GM23338 (cell line): ENCODE data around the gene FAM174A. TPM values are rescaled to one million over a fixed set of nuclear protein-coding genes. Genes with fewer than 3 reads are reported as not detected.

Experiments used
- ATAC-seq: fragments of 200-7000 bp; cut with Tn5 transposase; 3 replicates; pipeline ENCODE4 v1.9.1; 2020
- DNase-seq: peaks from one replicate; pipeline ENCODE4 v3.0.0-alpha.2; 2015; ENCODE audit warnings: low spot score
- H2AFZ ChIP-seq: fragments of 200-600 bp; sonication (generic); 2 replicates; pipeline ENCODE4 v1.8.0; 2016; ENCODE audit warnings: antibody characterized with exemption, mild to moderate bottlenecking, moderate library complexity
- H3F3A ChIP-seq: fragments of 200-600 bp; sonication (generic); replicated peaks from 2 replicates; pipeline ENCODE4 v1.8.0; 2017; ENCODE audit warnings: antibody characterized with exemption, mixed run types, low read depth
- H3K27ac ChIP-seq: fragments of 200-600 bp; sonication (generic); 2 replicates; pipeline ENCODE4 v1.6.1; 2016; ENCODE audit warnings: low read depth
- H3K27me3 ChIP-seq: fragments of 200-600 bp; sonication (generic); 2 replicates; pipeline ENCODE4 v1.8.0; 2016; ENCODE audit warnings: mild to moderate bottlenecking, mixed run types, moderate library complexity; ENCODE audit not compliant: insufficient read depth
- H3K36me3 ChIP-seq: fragments of 200-600 bp; sonication (generic); 2 replicates; pipeline ENCODE4 v1.8.0; 2016; ENCODE audit warnings: mild to moderate bottlenecking; ENCODE audit not compliant: insufficient read depth
- H3K4me1 ChIP-seq: fragments of 200-600 bp; sonication (generic); 2 replicates; pipeline ENCODE4 v1.8.0; 2016; ENCODE audit warnings: mild to moderate bottlenecking, moderate library complexity; ENCODE audit not compliant: insufficient read depth
- H3K4me2 ChIP-seq: fragments of 200-600 bp; sonication (generic); 2 replicates; pipeline ENCODE4 v1.7.1; 2017; ENCODE audit warnings: mixed run types
- H3K4me3 ChIP-seq: fragments of 200-600 bp; sonication (generic); 2 replicates; pipeline ENCODE4 v1.6.1; 2016; ENCODE audit warnings: mixed run types
- H3K79me2 ChIP-seq: fragments of 200-600 bp; sonication (generic); replicated peaks from 2 replicates; pipeline ENCODE4 v1.8.0; 2017; ENCODE audit warnings: mild to moderate bottlenecking; ENCODE audit not compliant: insufficient read depth
- H3K9me2 ChIP-seq: fragments of 200-600 bp; sonication (generic); 2 replicates; pipeline ENCODE4 v1.8.0; 2017; ENCODE audit not compliant: insufficient read depth
- H4K20me1 ChIP-seq: fragments of 200-600 bp; sonication (generic); replicated peaks from 2 replicates; pipeline ENCODE4 v1.8.0; 2017; ENCODE audit warnings: mild to moderate bottlenecking; ENCODE audit not compliant: insufficient read depth
- H3K27ac Mint-ChIP-seq: 2 replicates; pipeline ENCODE4 v1.8.0; 2020; ENCODE audit warnings: inconsistent platforms, mild to moderate bottlenecking, moderate library complexity, mixed read lengths
- H3K27me3 Mint-ChIP-seq: 3 replicates; pipeline ENCODE4 v1.8.0; 2022; ENCODE audit warnings: low read depth, mild to moderate bottlenecking, moderate library complexity, mixed read lengths, inconsistent platforms; ENCODE audit not compliant: insufficient read depth, poor library complexity
- H3K36me3 Mint-ChIP-seq: 3 replicates; pipeline ENCODE4 v1.8.0; 2021; ENCODE audit warnings: low read depth, mild to moderate bottlenecking, inconsistent platforms, moderate library complexity, mixed read lengths
- H3K4me1 Mint-ChIP-seq: 3 replicates; pipeline ENCODE4 v1.8.0; 2020; ENCODE audit warnings: mild to moderate bottlenecking, inconsistent platforms, mixed read lengths
- H3K4me3 Mint-ChIP-seq: 3 replicates; pipeline ENCODE4 v1.8.0; 2021; ENCODE audit warnings: moderate library complexity, mild to moderate bottlenecking, inconsistent platforms, mixed read lengths
- H3K9me3 Mint-ChIP-seq: 3 replicates; pipeline ENCODE4 v1.8.0; 2020; ENCODE audit warnings: moderate library complexity, mild to moderate bottlenecking, inconsistent platforms, mixed read lengths
- EZH2phosphoT487 ChIP-seq: fragments of 200-600 bp; sonication (generic); IDR thresholded peaks from one replicate; pipeline ENCODE4 v1.8.1; 2018; ENCODE audit warnings: antibody characterized with exemption; ENCODE audit not compliant: unreplicated experiment
- ZNF331 ChIP-seq: fragments of 250-450 bp; sonication (Bioruptor Pico); IDR thresholded peaks from 2 replicates; pipeline ENCODE4 v1.5.0; 2020; ENCODE audit warnings: low read depth, mild to moderate bottlenecking, moderate library complexity
- polyA plus RNA-seq: library from polyadenylated mRNA; unstranded; fragments of >200 nt; fragmentation: Nextera tagmentation; extraction: Ambion mirVana; gene quantifications from 2 replicates; pipeline ENCODE4 v1.2.1, GENCODE V29; 2016
- total RNA-seq: library from RNA; depleted of rRNA; stranded (reverse); fragments of >200 nt; shearing (Covaris generic); gene quantifications from 2 replicates; pipeline ENCODE4 v1.2.3, GENCODE V29; 2014
- TF ChIP-seq, protein P1 (sequence below): fragments of 250-450 bp; sonication (Bioruptor Pico); IDR thresholded peaks from 2 replicates; pipeline ENCODE4 v1.5.0; 2020; ENCODE audit warnings: mild to moderate bottlenecking, moderate library complexity
- TF ChIP-seq, protein P2 (sequence below), 2 experiments: fragments of 200-600 bp in 1 of 2; sonication (generic) in 1 of 2; conservative IDR thresholded peaks; 2 replicates each; pipeline versions ENCODE4 v1.5.1 to v1.6.1; 2016 to 2017; ENCODE audit warnings: antibody characterized with exemption in 2 of 2, low read depth in 2 of 2, mild to moderate bottlenecking in 2 of 2, moderate library complexity in 1 of 2
- TF ChIP-seq, protein P3 (sequence below): IDR thresholded peaks from 2 replicates; pipeline ENCODE4 v1.6.1; 2016; ENCODE audit warnings: antibody characterized with exemption

The FAM174A gene
- total and polyA plus RNA-seq, 2 experiments from 2014 or later: 5.6 to 9.5 TPM

DNA sequence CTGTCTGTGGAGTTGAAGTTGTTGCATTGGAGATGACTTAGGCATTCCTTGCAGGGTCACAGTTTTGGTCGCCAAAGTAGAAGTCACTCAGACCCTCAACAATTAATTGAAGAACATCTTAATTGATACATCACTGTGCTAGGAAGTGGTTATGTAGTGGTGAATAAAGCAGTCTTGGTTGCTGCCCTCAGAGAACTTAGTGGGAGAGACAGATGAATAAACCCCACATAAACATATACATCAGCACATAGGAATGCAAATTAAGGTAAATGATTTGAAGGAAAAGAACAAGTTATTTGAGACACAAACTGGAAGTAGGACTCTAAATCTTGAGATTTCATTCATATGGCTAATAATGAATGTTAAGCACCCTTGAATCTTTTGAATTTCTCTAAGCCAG is 25.7 kb downstream of the FAM174A start (continued):
- TF ChIP-seq, protein P1, sequence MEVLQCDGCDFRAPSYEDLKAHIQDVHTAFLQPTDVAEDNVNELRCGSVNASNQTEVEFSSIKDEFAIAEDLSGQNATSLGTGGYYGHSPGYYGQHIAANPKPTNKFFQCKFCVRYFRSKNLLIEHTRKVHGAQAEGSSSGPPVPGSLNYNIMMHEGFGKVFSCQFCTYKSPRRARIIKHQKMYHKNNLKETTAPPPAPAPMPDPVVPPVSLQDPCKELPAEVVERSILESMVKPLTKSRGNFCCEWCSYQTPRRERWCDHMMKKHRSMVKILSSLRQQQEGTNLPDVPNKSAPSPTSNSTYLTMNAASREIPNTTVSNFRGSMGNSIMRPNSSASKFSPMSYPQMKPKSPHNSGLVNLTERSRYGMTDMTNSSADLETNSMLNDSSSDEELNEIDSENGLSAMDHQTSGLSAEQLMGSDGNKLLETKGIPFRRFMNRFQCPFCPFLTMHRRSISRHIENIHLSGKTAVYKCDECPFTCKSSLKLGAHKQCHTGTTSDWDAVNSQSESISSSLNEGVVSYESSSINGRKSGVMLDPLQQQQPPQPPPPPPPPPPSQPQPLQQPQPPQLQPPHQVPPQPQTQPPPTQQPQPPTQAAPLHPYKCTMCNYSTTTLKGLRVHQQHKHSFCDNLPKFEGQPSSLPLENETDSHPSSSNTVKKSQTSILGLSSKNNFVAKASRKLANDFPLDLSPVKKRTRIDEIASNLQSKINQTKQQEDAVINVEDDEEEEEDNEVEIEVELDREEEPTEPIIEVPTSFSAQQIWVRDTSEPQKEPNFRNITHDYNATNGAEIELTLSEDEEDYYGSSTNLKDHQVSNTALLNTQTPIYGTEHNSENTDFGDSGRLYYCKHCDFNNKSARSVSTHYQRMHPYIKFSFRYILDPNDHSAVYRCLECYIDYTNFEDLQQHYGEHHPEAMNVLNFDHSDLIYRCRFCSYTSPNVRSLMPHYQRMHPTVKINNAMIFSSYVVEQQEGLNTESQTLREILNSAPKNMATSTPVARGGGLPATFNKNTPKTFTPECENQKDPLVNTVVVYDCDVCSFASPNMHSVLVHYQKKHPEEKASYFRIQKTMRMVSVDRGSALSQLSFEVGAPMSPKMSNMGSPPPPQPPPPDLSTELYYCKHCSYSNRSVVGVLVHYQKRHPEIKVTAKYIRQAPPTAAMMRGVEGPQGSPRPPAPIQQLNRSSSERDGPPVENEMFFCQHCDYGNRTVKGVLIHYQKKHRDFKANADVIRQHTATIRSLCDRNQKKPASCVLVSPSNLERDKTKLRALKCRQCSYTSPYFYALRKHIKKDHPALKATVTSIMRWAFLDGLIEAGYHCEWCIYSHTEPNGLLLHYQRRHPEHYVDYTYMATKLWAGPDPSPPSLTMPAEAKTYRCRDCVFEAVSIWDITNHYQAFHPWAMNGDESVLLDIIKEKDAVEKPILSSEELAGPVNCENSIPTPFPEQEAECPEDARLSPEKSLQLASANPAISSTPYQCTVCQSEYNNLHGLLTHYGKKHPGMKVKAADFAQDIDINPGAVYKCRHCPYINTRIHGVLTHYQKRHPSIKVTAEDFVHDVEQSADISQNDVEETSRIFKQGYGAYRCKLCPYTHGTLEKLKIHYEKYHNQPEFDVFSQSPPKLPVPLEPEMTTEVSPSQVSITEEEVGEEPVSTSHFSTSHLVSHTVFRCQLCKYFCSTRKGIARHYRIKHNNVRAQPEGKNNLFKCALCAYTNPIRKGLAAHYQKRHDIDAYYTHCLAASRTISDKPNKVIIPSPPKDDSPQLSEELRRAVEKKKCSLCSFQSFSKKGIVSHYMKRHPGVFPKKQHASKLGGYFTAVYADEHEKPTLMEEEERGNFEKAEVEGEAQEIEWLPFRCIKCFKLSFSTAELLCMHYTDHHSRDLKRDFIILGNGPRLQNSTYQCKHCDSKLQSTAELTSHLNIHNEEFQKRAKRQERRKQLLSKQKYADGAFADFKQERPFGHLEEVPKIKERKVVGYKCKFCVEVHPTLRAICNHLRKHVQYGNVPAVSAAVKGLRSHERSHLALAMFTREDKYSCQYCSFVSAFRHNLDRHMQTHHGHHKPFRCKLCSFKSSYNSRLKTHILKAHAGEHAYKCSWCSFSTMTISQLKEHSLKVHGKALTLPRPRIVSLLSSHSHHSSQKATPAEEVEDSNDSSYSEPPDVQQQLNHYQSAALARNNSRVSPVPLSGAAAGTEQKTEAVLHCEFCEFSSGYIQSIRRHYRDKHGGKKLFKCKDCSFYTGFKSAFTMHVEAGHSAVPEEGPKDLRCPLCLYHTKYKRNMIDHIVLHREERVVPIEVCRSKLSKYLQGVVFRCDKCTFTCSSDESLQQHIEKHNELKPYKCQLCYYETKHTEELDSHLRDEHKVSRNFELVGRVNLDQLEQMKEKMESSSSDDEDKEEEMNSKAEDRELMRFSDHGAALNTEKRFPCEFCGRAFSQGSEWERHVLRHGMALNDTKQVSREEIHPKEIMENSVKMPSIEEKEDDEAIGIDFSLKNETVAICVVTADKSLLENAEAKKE (CRISPR knock-in tag): no peak

DNA sequence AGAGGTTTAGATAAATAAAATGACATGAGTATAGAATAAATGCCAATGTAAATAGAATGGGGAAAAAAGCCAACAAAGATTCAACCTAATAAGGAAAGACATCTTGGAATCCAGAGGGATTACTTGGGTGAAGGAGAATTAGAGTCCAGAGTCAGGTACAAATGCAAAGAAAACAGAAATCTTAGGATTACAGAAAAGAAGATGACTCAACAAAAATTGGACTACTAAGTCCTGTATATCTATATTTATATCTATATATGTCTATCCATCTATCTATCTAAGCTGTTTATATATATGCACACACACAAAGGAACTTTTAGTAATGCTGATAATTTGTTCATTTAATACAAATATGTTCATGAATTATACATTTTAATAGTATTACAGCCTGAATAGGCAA is 27.6 kb downstream of the FAM174A start:
- Histone ChIP-seq H3K4me3 (no peak overlapping the region), H3K27me3 (no peaks in the 10 kb centered on the region), H3F3A (no peaks in the 10 kb centered on the region), H3K27ac (no peak overlapping the region), H3K4me1 (peaks cover 11% of the 10 kb centered on the region), H3K9me2 (no peaks in the 10 kb centered on the region), H3K4me2 (no peak overlapping the region), H4K20me1 (0 out of 2 replicates have a peak, but pooled peaks cover 5% of the 10 kb centered on the region), H2AFZ (no peak overlapping the region), H3K79me2 (no peaks in the 10 kb centered on the region), H3K36me3 (no peaks in the 10 kb centered on the region)
- Mint-ChIP-seq H3K27ac (no peak overlapping the region), H3K4me3 (no peak overlapping the region), H3K4me1 (peaks cover 7% of the 10 kb centered on the region; the same call in 2 of the 3 replicates), H3K27me3 (no peaks in the 10 kb centered on the region), H3K9me3 (peaks cover 3% of the 10 kb centered on the region; the same call in 2 of the 3 replicates), H3K36me3 (no peaks in the 10 kb centered on the region)
- TF ChIP-seq ZNF331 (CRISPR knock-in tag) (no peak), EZH2phosphoT487 (no peak)
- TF ChIP-seq, protein P2, sequence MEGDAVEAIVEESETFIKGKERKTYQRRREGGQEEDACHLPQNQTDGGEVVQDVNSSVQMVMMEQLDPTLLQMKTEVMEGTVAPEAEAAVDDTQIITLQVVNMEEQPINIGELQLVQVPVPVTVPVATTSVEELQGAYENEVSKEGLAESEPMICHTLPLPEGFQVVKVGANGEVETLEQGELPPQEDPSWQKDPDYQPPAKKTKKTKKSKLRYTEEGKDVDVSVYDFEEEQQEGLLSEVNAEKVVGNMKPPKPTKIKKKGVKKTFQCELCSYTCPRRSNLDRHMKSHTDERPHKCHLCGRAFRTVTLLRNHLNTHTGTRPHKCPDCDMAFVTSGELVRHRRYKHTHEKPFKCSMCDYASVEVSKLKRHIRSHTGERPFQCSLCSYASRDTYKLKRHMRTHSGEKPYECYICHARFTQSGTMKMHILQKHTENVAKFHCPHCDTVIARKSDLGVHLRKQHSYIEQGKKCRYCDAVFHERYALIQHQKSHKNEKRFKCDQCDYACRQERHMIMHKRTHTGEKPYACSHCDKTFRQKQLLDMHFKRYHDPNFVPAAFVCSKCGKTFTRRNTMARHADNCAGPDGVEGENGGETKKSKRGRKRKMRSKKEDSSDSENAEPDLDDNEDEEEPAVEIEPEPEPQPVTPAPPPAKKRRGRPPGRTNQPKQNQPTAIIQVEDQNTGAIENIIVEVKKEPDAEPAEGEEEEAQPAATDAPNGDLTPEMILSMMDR (conservative IDR thresholded peaks at IDR 0.05; ENCODE audit: low read depth in 2 of 2): no peak
- TF ChIP-seq, protein P1 (CRISPR knock-in tag): no peak
- TF ChIP-seq, protein P3, sequence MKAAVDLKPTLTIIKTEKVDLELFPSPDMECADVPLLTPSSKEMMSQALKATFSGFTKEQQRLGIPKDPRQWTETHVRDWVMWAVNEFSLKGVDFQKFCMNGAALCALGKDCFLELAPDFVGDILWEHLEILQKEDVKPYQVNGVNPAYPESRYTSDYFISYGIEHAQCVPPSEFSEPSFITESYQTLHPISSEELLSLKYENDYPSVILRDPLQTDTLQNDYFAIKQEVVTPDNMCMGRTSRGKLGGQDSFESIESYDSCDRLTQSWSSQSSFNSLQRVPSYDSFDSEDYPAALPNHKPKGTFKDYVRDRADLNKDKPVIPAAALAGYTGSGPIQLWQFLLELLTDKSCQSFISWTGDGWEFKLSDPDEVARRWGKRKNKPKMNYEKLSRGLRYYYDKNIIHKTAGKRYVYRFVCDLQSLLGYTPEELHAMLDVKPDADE: no peak
- ATAC-seq: no peak
- no peak for DNase-seq
